SK-N-SH (cell line): ENCODE measurements around the gene ASPSCR1. TPM values are rescaled to one million over a fixed set of nuclear protein-coding genes. Genes with fewer than 3 reads are reported as not detected.
"Not testable (repeated sequence)": the region's sequence is repeated elsewhere in the genome, so short reads cannot be mapped to it uniquely, and the experiment has no call there.

Experiments
- CTCF ChIA-PET: fragments of 300-600, 350-600 bp; formaldehyde crosslinking; extraction: SDS; loops from one replicate; lab custom pipeline; 2021; lab: Yijun Ruan, JAX
- POLR2A ChIA-PET: fragments of 350-600 bp; sonication (Branson Sonifier 250); formaldehyde crosslinking; extraction: SDS; loops from one replicate; lab custom pipeline; 2020; ENCODE audit warnings: antibody characterized with exemption, inconsistent platforms; lab: Yijun Ruan, JAX
- DNase-seq: peaks from one replicate; pipeline ENCODE4 v3.0.0; 2012
- H2AFZ ChIP-seq: fragments of 200-600 bp; sonication (generic); 2 replicates; pipeline ENCODE4 v1.8.1; 2016; ENCODE audit warnings: antibody characterized with exemption, mild to moderate bottlenecking, low read depth
- H3F3A ChIP-seq: fragments of 200-600 bp; sonication (generic); replicated peaks from 2 replicates; pipeline ENCODE3; 2016; ENCODE audit warnings: antibody characterized with exemption, mild to moderate bottlenecking; ENCODE audit not compliant: insufficient read depth
- H3K27ac ChIP-seq, 2 experiments: fragments of 200-500 bp in 1 of 2; fragments of 200-600 bp in 1 of 2; sonication (Bioruptor generic) in 1 of 2; sonication (generic), shearing (Covaris generic) in 1 of 2; 2 replicates each; pipeline versions ENCODE4 v1.5.1 to v1.6.1; 2014 to 2016; ENCODE audit warnings: low read depth in 2 of 2, inconsistent platforms in 1 of 2, low read length in 1 of 2, mild to moderate bottlenecking in 1 of 2, mixed read lengths in 1 of 2
- H3K27me3 ChIP-seq: fragments of 200-600 bp; sonication (generic), shearing (Covaris generic); 2 replicates; pipeline ENCODE4 v1.6.1; 2016; ENCODE audit warnings: mixed run types; ENCODE audit not compliant: insufficient read depth
- H3K36me3 ChIP-seq, 2 experiments: fragments of 200-500 bp in 1 of 2; fragments of 200-600 bp in 1 of 2; sonication (Bioruptor generic) in 1 of 2; sonication (generic) in 1 of 2; replicated peaks in 1 of 2; 2 replicates each; pipeline versions ENCODE3 to v1.5.1; 2014 to 2016; ENCODE audit warnings: low read length in 1 of 2, mild to moderate bottlenecking in 1 of 2; ENCODE audit not compliant: insufficient read depth in 2 of 2, control insufficient read depth in 1 of 2
- H3K4me1 ChIP-seq, 2 experiments: fragments of 200-500 bp in 1 of 2; fragments of 200-600 bp in 1 of 2; sonication (Bioruptor generic) in 1 of 2; sonication (generic), shearing (Covaris generic) in 1 of 2; 2 replicates each; pipeline versions ENCODE4 v1.5.1 to v1.6.1; 2014 to 2016; ENCODE audit warnings: low read depth in 1 of 2, low read length in 1 of 2, mixed run types in 1 of 2; ENCODE audit not compliant: insufficient read depth in 2 of 2, control insufficient read depth in 1 of 2
- H3K4me2 ChIP-seq: fragments of 200-600 bp; sonication (generic), shearing (Covaris generic); 2 replicates; pipeline ENCODE4 v1.6.1; 2017; ENCODE audit warnings: mixed run types
- H3K4me3 ChIP-seq, 2 experiments: fragments of 200-500 bp in 1 of 2; fragments of 200-600 bp in 1 of 2; sonication (Bioruptor generic) in 1 of 2; sonication (generic), shearing (Covaris generic) in 1 of 2; 2 replicates each; pipeline versions ENCODE4 v1.5.1 to v1.8.1; 2014 to 2016; ENCODE audit warnings: low read depth in 2 of 2, inconsistent platforms in 1 of 2, low read length in 1 of 2, mild to moderate bottlenecking in 1 of 2, mixed read lengths in 1 of 2, moderate library complexity in 1 of 2
- H3K79me2 ChIP-seq: fragments of 200-600 bp; sonication (generic); 2 replicates; pipeline ENCODE4 v1.8.1; 2017; ENCODE audit warnings: mild to moderate bottlenecking; ENCODE audit not compliant: insufficient read depth
- H3K9ac ChIP-seq: fragments of 200-600 bp; sonication (generic); 2 replicates; pipeline ENCODE4 v1.6.1; 2017; ENCODE audit warnings: mixed run types
- H3K9me2 ChIP-seq: fragments of 200-600 bp; sonication (generic); 2 replicates; pipeline ENCODE4 v1.6.1; 2017; ENCODE audit warnings: mixed run types
- H3K9me3 ChIP-seq: fragments of 200-600 bp; sonication (generic); 2 replicates; pipeline ENCODE4 v1.6.1; 2017; ENCODE audit warnings: mixed run types, mild to moderate bottlenecking, moderate library complexity
- H4K20me1 ChIP-seq: fragments of 200-600 bp; sonication (generic); 2 replicates; pipeline ENCODE4 v1.6.1; 2017; ENCODE audit warnings: mild to moderate bottlenecking, mixed run types; ENCODE audit not compliant: insufficient read depth
- ELF1 ChIP-seq: IDR thresholded peaks from 2 replicates; pipeline ENCODE4 v1.4.0; 2012
- EZH2phosphoT487 ChIP-seq: fragments of 200-600 bp; sonication (generic); IDR thresholded peaks from 2 replicates; pipeline ENCODE4 v1.6.1; 2017; ENCODE audit warnings: low read depth, mixed run types, mild to moderate bottlenecking, antibody characterized with exemption, moderate library complexity, borderline replicate concordance
- FOXM1 ChIP-seq: IDR thresholded peaks from 2 replicates; pipeline ENCODE4 v1.4.0; 2012; ENCODE audit warnings: low read depth, mild to moderate bottlenecking
- GATA2 ChIP-seq: sonication (generic); formaldehyde crosslinking; IDR thresholded peaks from 2 replicates; pipeline ENCODE4 v1.5.0; 2020; ENCODE audit warnings: mild to moderate bottlenecking, missing genetic modification reagents
- MEF2A ChIP-seq: IDR thresholded peaks from 2 replicates; pipeline ENCODE4 v1.4.0; 2012; ENCODE audit warnings: low read depth, borderline replicate concordance
- MXI1 ChIP-seq: IDR thresholded peaks from 2 replicates; pipeline ENCODE4 v1.6.1; 2012; ENCODE audit warnings: mild to moderate bottlenecking, low read depth, low read length, improper control_type of control experiment
- POLR2AphosphoS5 ChIP-seq: IDR thresholded peaks from 2 replicates; pipeline ENCODE4 v1.6.1; 2012; ENCODE audit warnings: low read depth, low read length
- RAD21 ChIP-seq: IDR thresholded peaks from 2 replicates; pipeline ENCODE4 v1.6.1; 2012; ENCODE audit warnings: mild to moderate bottlenecking, low read length
- RFX5 ChIP-seq: IDR thresholded peaks from 2 replicates; pipeline ENCODE4 v1.6.1; 2012; ENCODE audit warnings: mild to moderate bottlenecking, improper control_type of control experiment, low read length
- SIN3A ChIP-seq: IDR thresholded peaks from 2 replicates; pipeline ENCODE4 v1.6.1; 2012; ENCODE audit warnings: low read depth, mild to moderate bottlenecking, low read length, moderate library complexity, borderline replicate concordance
- SMC3 ChIP-seq: IDR thresholded peaks from 2 replicates; pipeline ENCODE4 v1.6.1; 2012; ENCODE audit warnings: low read depth, low read length, improper control_type of control experiment
- TCF12 ChIP-seq: IDR thresholded peaks from 2 replicates; pipeline ENCODE4 v1.4.0; 2012
- USF2 ChIP-seq: fragments of 150-350 bp; IDR thresholded peaks from 2 replicates; pipeline ENCODE4 v1.6.1; 2017; ENCODE audit warnings: antibody characterized with exemption, low read length, low read depth, borderline replicate concordance
- WGBS: methylation state at CpG from one replicate; pipeline ENCODE4 v1.1.6; 2017; ENCODE audit warnings: low lambda C conversion rate; 5-methylcytosine and 5-hydroxymethylcytosine counted together
- polyA plus RNA-seq, 3 experiments: library from polyadenylated mRNA; depleted of rRNA; stranded (reverse); fragments of >200 nt; gene quantifications; 2 replicates each; pipeline ENCODE4 v1.2.3, GENCODE V29; 2012
- TF ChIP-seq, protein P1 (sequence below): IDR thresholded peaks from 2 replicates; pipeline ENCODE4 v1.6.1; 2012; ENCODE audit warnings: mild to moderate bottlenecking, low read depth, low read length, moderate library complexity
- TF ChIP-seq, protein P2 (sequence below): IDR thresholded peaks from 2 replicates; pipeline ENCODE4 v1.4.0; 2012; ENCODE audit warnings: low read depth

The ASPSCR1 gene
- polyA plus RNA-seq, 1 of the 3 experiments (the other 2 are of a cell fraction) = 36.2 TPM

- Histone ChIP-seq H3F3A (peaks cover 7% of the 10 kb centered on the region), H2AFZ (no peak overlapping the region), H3K79me2 (peaks cover 26% of the 10 kb centered on the region)
- WGBS = 96% methylated on average over 9 of the region's 9 CpGs
- POLR2A ChIA-PET = no interaction called here
- TF ChIP-seq MEF2A (no peak), RAD21 (no peak), GATA2 (CRISPR knock-in tag) (no peak), ELF1 (no peak), USF2 (no peak), POLR2AphosphoS5 (no peak), SMC3 (no peak), TCF12 (no peak), EZH2phosphoT487 (no peak), SIN3A (no peak), RFX5 (no peak), FOXM1 (no peak), MXI1 (no peak)
- TF ChIP-seq, protein P1, sequence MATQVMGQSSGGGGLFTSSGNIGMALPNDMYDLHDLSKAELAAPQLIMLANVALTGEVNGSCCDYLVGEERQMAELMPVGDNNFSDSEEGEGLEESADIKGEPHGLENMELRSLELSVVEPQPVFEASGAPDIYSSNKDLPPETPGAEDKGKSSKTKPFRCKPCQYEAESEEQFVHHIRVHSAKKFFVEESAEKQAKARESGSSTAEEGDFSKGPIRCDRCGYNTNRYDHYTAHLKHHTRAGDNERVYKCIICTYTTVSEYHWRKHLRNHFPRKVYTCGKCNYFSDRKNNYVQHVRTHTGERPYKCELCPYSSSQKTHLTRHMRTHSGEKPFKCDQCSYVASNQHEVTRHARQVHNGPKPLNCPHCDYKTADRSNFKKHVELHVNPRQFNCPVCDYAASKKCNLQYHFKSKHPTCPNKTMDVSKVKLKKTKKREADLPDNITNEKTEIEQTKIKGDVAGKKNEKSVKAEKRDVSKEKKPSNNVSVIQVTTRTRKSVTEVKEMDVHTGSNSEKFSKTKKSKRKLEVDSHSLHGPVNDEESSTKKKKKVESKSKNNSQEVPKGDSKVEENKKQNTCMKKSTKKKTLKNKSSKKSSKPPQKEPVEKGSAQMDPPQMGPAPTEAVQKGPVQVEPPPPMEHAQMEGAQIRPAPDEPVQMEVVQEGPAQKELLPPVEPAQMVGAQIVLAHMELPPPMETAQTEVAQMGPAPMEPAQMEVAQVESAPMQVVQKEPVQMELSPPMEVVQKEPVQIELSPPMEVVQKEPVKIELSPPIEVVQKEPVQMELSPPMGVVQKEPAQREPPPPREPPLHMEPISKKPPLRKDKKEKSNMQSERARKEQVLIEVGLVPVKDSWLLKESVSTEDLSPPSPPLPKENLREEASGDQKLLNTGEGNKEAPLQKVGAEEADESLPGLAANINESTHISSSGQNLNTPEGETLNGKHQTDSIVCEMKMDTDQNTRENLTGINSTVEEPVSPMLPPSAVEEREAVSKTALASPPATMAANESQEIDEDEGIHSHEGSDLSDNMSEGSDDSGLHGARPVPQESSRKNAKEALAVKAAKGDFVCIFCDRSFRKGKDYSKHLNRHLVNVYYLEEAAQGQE = no peak
- TF ChIP-seq, protein P2, sequence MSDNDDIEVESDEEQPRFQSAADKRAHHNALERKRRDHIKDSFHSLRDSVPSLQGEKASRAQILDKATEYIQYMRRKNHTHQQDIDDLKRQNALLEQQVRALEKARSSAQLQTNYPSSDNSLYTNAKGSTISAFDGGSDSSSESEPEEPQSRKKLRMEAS = no peak
- TF ChIP-seq, all 33 proteins: peak for 0
- Histone ChIP-seq H3K27ac (no peak overlapping the region), H3K4me2 (no peak overlapping the region), H3K9me3 (no peaks in the 10 kb centered on the region), H3K4me1 (peaks cover 10 to 18% of the 10 kb centered on the region in 2 experiments; a peak in 2 of 4 replicates), H3K9ac (no peak overlapping the region), H3K4me3 (no peak overlapping the region), H3K36me3 (peaks cover 19 to 31% of the 10 kb centered on the region in 2 experiments), H3K27me3 (no peaks in the 10 kb centered on the region), H3K9me2 (no peaks in the 10 kb centered on the region), H4K20me1 (no peaks in the 10 kb centered on the region)
- CTCF ChIA-PET = interaction anchor here (0.9 to 11.6 kb wide), 4 partner anchors 21 to 56 kb away, joined by 3 to 85 read pairs (median 26); partner anchors contain the start of genes CENPX, LRRC45 and NOTUM
- DNase-seq = no peak
Measured at GRCh38 chr17:81980707-81981343, 3.4 kb downstream of the ASPSCR1 start.

- H3K9ac ChIP-seq, H3K4me3 ChIP-seq, H3F3A ChIP-seq, H3K27ac ChIP-seq, H2AFZ ChIP-seq, H3K27me3 ChIP-seq, H4K20me1 ChIP-seq, POLR2A ChIA-PET, DNase-seq, H3K9me3 ChIP-seq, H3K9me2 ChIP-seq, H3K4me2 ChIP-seq: not testable (repeated sequence)
- H3K79me2 ChIP-seq = peaks cover 26% of the 10 kb centered on the region
- WGBS = over 99% methylated on average over 12 of the region's 12 CpGs
- peaks cover 21 to 34% of the 10 kb centered on the region in 2 experiments for H3K36me3 ChIP-seq
- CTCF ChIA-PET = interaction anchor here (0.9 to 11.6 kb wide), 5 partner anchors 10 to 55 kb away, joined by 3 to 85 read pairs (median 3); partner anchors contain the start of genes CENPX, LRRC45 and NOTUM
- peaks cover 10 to 12% of the 10 kb centered on the region in 2 experiments; a peak in 2 of 4 replicates for H3K4me1 ChIP-seq
Measured at GRCh38 chr17:81981511-81981910, 4.1 kb downstream of the ASPSCR1 start.
